Skeletal muscle tissue (tissue), 4 donors: ENCODE results near the gene TSC22D1. TPM values are rescaled to one million over a fixed set of nuclear protein-coding genes. Genes with fewer than 3 reads are reported as not detected.

Source experiments
- H3K27ac ChIP-seq: one replicate; pipeline ENCODE4 v1.7.0; 2013; ENCODE audit warnings: mild to moderate bottlenecking, low read depth, low read length, inconsistent platforms
- H3K27me3 ChIP-seq, 3 donors: one replicate each; pipeline ENCODE4 v1.7.0; 2013; ENCODE audit warnings: low read length in 3 of 3; ENCODE audit not compliant: control insufficient read depth in 3 of 3, insufficient read depth in 3 of 3
- H3K36me3 ChIP-seq, 3 donors: one replicate each; pipeline ENCODE4 v1.7.0; 2013; ENCODE audit warnings: low read length in 3 of 3; ENCODE audit not compliant: control insufficient read depth in 3 of 3, insufficient read depth in 3 of 3
- H3K4me1 ChIP-seq, 3 donors: one replicate each; pipeline ENCODE4 v1.7.0; 2013; ENCODE audit warnings: low read length in 3 of 3, mild to moderate bottlenecking in 3 of 3; ENCODE audit not compliant: control insufficient read depth in 3 of 3, insufficient read depth in 3 of 3
- H3K4me3 ChIP-seq, 3 donors: one replicate each; pipeline ENCODE4 v1.7.0; 2013; ENCODE audit warnings: low read length in 3 of 3
- H3K9ac ChIP-seq, 3 donors: one replicate each; pipeline ENCODE4 v1.7.0; 2013; ENCODE audit warnings: low read length in 3 of 3, mild to moderate bottlenecking in 3 of 3, moderate library complexity in 2 of 3, low read depth in 1 of 3
- H3K9me3 ChIP-seq, 3 donors: one replicate each; pipeline ENCODE4 v1.7.0; 2013; ENCODE audit warnings: low read length in 3 of 3; ENCODE audit not compliant: control insufficient read depth in 3 of 3
- total RNA-seq: library from RNA; depleted of rRNA; stranded (reverse); fragments of >200 nt; gene quantifications from one replicate; pipeline ENCODE4 v1.2.3, GENCODE V29; 2014
- donor health status: Osteomylitis.

The TSC22D1 gene
- total RNA-seq, 1 donor from 2014 or later: 69.4 TPM

- H3K27me3 ChIP-seq: no peaks in the 10 kb centered on the region
- no peaks in the 10 kb centered on the region for H3K36me3 ChIP-seq
- peaks cover 0 to 13% (median 6%) of the 10 kb centered on the region in 3 donors for H3K4me1 ChIP-seq
- H3K27ac ChIP-seq: no peak overlapping the region
- H3K4me3 ChIP-seq: no peak overlapping the region
- H3K9me3 ChIP-seq: no peaks in the 10 kb centered on the region
- no peak overlapping the region for H3K9ac ChIP-seq
Observed at GRCh38 chr13:44493213-44493812, 82.8 kb downstream of the TSC22D1 start.

GRCh38 chr13:44489751-44490150 lies 86.4 kb downstream of the TSC22D1 start:
- no peaks in the 10 kb centered on the region for H3K27me3 ChIP-seq
- H3K36me3 ChIP-seq: no peaks in the 10 kb centered on the region
- H3K9me3 ChIP-seq: no peaks in the 10 kb centered on the region
- H3K27ac ChIP-seq: no peak overlapping the region
- no peak overlapping the region for H3K4me3 ChIP-seq
- no peak overlapping the region for H3K9ac ChIP-seq
- H3K4me1 ChIP-seq: peaks cover 0 to 7% (median 3%) of the 10 kb centered on the region in 3 donors

GRCh38 chr13:44487989-44488388 lies 88.1 kb downstream of the TSC22D1 start:
- H3K9me3 ChIP-seq: no peaks in the 10 kb centered on the region
- H3K9ac ChIP-seq: no peak overlapping the region
- H3K4me3 ChIP-seq: no peak overlapping the region
- H3K27me3 ChIP-seq: no peaks in the 10 kb centered on the region
- H3K27ac ChIP-seq: no peak overlapping the region
- peaks cover 0 to 10% (median 5%) of the 10 kb centered on the region in 3 donors for H3K4me1 ChIP-seq
- H3K36me3 ChIP-seq: no peaks in the 10 kb centered on the region

- H3K27ac ChIP-seq: no peak overlapping the region
- no peaks in the 10 kb centered on the region for H3K27me3 ChIP-seq
- no peaks in the 10 kb centered on the region for H3K36me3 ChIP-seq
- H3K9me3 ChIP-seq: no peaks in the 10 kb centered on the region
- peaks cover 5 to 10% (median 6%) of the 10 kb centered on the region in 3 donors for H3K4me1 ChIP-seq
- H3K4me3 ChIP-seq: no peak overlapping the region
- peak overlapping the region in 1 of 3 donors; percentile 18 for H3K9ac ChIP-seq
Observed at GRCh38 chr13:44484562-44485138, 91.5 kb downstream of the TSC22D1 start.

- Histone ChIP-seq H3K4me3 (no peak overlapping the region), H3K36me3 (no peaks in the 10 kb centered on the region), H3K4me1 (peaks cover 0 to 23% (median 8%) of the 10 kb centered on the region in 3 donors), H3K9ac (no peak overlapping the region), H3K27me3 (no peaks in the 10 kb centered on the region), H3K27ac (no peak overlapping the region), H3K9me3 (no peaks in the 10 kb centered on the region)
Observed at GRCh38 chr13:44474122-44474910, 101.8 kb downstream of the TSC22D1 start.

GRCh38 chr13:44471686-44472085 lies 104.4 kb downstream of the TSC22D1 start:
- Histone ChIP-seq H3K27me3 (no peaks in the 10 kb centered on the region), H3K9me3 (no peaks in the 10 kb centered on the region), H3K4me3 (no peak overlapping the region), H3K4me1 (peaks cover 0 to 16% (median 8%) of the 10 kb centered on the region in 3 donors), H3K27ac (no peak overlapping the region), H3K36me3 (no peaks in the 10 kb centered on the region), H3K9ac (no peak overlapping the region)

- Histone ChIP-seq H3K36me3 (no peaks in the 10 kb centered on the region), H3K9ac (no peak overlapping the region), H3K9me3 (no peaks in the 10 kb centered on the region), H3K27me3 (no peaks in the 10 kb centered on the region), H3K27ac (no peak overlapping the region), H3K4me3 (no peak overlapping the region), H3K4me1 (peaks cover 0 to 18% (median 8%) of the 10 kb centered on the region in 3 donors)
Observed at GRCh38 chr13:44470638-44471562, 105.2 kb downstream of the TSC22D1 start.

- no peaks in the 10 kb centered on the region for H3K36me3 ChIP-seq
- H3K27ac ChIP-seq: no peak overlapping the region
- peaks cover 0 to 27% (median 3%) of the 10 kb centered on the region in 3 donors for H3K4me1 ChIP-seq
- no peaks in the 10 kb centered on the region for H3K27me3 ChIP-seq
- H3K9ac ChIP-seq: no peak overlapping the region
- H3K4me3 ChIP-seq: no peak overlapping the region
- H3K9me3 ChIP-seq: no peaks in the 10 kb centered on the region
Observed at GRCh38 chr13:44468874-44469273, 107.3 kb downstream of the TSC22D1 start.

- Histone ChIP-seq H3K9me3 (no peaks in the 10 kb centered on the region), H3K4me1 (peaks cover 0 to 19% (median 6%) of the 10 kb centered on the region in 3 donors), H3K27me3 (no peaks in the 10 kb centered on the region), H3K27ac (no peak overlapping the region), H3K9ac (no peak overlapping the region), H3K4me3 (no peak overlapping the region), H3K36me3 (no peaks in the 10 kb centered on the region)
Observed at GRCh38 chr13:44465318-44465717, 110.8 kb downstream of the TSC22D1 start.
